Measurements from ENCODE around the gene GSTM3. TPM values are rescaled to one million over a fixed set of nuclear protein-coding genes. Genes with fewer than 3 reads are reported as not detected.

The GSTM3 gene
- total and polyA plus RNA-seq, 9 of the 15 experiments (the other 6 are each of a cell fraction or from before 2014, with no cell fraction given), result 3.9 to 24.5 (median 9.4) TPM

DNA sequence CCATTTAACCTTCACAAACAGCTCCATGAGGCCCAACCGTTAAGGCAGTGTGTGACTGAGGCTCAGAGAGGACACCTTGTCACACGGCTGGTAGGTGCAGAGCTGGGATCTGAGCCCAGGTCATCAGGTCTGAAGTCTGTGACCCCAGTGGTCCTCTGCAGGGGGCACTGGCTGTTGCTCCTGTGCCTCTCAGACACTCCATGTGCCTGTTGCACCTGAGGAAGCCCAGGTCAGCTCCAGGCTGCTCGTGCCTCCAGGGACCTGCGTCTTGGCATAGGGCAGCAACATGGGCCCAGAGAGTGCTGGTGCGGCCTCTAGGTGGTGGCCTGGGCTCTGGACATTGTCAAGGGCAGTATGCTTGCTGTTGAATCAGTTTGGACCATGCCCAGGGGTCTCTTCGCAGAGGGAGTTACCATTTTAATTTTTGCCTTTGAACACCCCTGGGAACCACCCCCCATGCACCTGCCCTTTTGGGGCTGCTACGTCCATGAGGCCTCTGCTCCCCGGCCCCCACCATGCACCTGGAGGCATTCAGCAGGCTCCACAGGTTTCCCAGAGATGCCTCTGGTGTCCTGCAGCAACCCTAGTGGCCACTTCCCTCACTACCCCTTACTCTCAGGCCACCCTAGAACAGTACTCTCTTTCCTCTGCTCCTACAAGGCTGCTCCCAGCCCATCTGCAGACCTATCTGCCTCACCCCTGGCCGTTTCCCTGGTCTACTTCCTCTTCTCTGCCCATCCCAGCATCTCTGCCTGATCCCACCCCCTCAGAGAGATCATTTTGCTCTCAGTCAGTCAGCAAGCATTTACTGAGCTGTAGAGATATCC lies 48.1 kb upstream of the GSTM3 start (continued):
- TF ChIP-seq, protein P1, sequence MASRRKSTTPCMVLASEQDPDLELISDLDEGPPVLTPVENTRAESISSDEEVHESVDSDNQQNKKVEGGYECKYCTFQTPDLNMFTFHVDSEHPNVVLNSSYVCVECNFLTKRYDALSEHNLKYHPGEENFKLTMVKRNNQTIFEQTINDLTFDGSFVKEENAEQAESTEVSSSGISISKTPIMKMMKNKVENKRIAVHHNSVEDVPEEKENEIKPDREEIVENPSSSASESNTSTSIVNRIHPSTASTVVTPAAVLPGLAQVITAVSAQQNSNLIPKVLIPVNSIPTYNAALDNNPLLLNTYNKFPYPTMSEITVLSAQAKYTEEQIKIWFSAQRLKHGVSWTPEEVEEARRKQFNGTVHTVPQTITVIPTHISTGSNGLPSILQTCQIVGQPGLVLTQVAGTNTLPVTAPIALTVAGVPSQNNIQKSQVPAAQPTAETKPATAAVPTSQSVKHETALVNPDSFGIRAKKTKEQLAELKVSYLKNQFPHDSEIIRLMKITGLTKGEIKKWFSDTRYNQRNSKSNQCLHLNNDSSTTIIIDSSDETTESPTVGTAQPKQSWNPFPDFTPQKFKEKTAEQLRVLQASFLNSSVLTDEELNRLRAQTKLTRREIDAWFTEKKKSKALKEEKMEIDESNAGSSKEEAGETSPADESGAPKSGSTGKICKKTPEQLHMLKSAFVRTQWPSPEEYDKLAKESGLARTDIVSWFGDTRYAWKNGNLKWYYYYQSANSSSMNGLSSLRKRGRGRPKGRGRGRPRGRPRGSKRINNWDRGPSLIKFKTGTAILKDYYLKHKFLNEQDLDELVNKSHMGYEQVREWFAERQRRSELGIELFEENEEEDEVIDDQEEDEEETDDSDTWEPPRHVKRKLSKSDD (conservative IDR thresholded peaks at IDR 0.05; ENCODE audit: low read length), result no peak
- TF ChIP-seq MBD2 (IDR thresholded peaks at IDR 0.05; ENCODE audit: borderline replicate concordance, low read depth) (0 out of 2 replicates have a peak, but pooled peaks have one; percentile 23), PRDM10 (IDR thresholded peaks at IDR 0.05; ENCODE audit: partially characterized antibody) (peak; percentile 12), RBFOX2 (IDR thresholded peaks at IDR 0.05; ENCODE audit: low read depth, low read length) (no peak), GTF2E2 (tag; IDR thresholded peaks at IDR 0.05) (no peak), NR1H2 (CRISPR knock-in tag; IDR thresholded peaks at IDR 0.05) (no peak), ZNF3 (CRISPR knock-in tag; IDR thresholded peaks at IDR 0.05) (no peak), HNRNPUL1 (IDR thresholded peaks at IDR 0.05; ENCODE audit: low read length) (no peak), XRCC3 (IDR thresholded peaks at IDR 0.05) (no peak), MXD1 (CRISPR knock-in tag; IDR thresholded peaks at IDR 0.05; ENCODE audit: borderline replicate concordance, poor library complexity, severe bottlenecking) (no peak), NELFE (IDR thresholded peaks at IDR 0.05; ENCODE audit: insufficient read depth, insufficient read length) (no peak), FOXM1 (IDR thresholded peaks at IDR 0.05; ENCODE audit: low read depth) (no peak), FOXM1 (CRISPR knock-in tag; IDR thresholded peaks at IDR 0.05; ENCODE audit: low read depth) (no peak), NRF1 (conservative IDR thresholded peaks at IDR 0.05 in 1 of 2, IDR thresholded peaks at IDR 0.05 in 1 of 2) (0 out of 4 replicates have a peak, but pooled peaks of 1 of the 2 experiments have one; percentile 21), L3MBTL2 (IDR thresholded peaks at IDR 0.05) (peak; percentile 26; the same call in 1 of the 2 replicates), NBN (IDR thresholded peaks at IDR 0.05; ENCODE audit: low read depth) (no peak), HDAC1 (IDR thresholded peaks at IDR 0.05) (peak in 1 of 2 experiments; percentile 64; a peak in 2 of 4 replicates), TBL1XR1 (IDR thresholded peaks at IDR 0.05; ENCODE audit: low read length in 2 of 2) (no peak), CBX3 (IDR thresholded peaks at IDR 0.05; ENCODE audit: borderline replicate concordance in 1 of 2, low read length in 2 of 2) (no peak; a peak in 1 of 3 replicates), SOX6 (IDR thresholded peaks at IDR 0.05) (peak; percentile 15; the same call in 1 of the 2 replicates), HDGF (IDR thresholded peaks at IDR 0.05) (peak; percentile 84; the same call in 1 of the 2 replicates)
- TF ChIP-seq, protein P2, sequence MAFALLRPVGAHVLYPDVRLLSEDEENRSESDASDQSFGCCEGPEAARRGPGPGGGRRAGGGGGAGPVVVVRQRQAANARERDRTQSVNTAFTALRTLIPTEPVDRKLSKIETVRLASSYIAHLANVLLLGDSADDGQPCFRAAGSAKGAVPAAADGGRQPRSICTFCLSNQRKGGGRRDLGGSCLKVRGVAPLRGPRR (CRISPR knock-in tag; IDR thresholded peaks at IDR 0.05), result no peak
